Smooth muscle cell (in vitro differentiated cells): ENCODE measurements around the gene SPATA13. TPM values are rescaled to one million over a fixed set of nuclear protein-coding genes. Genes with fewer than 3 reads are reported as not detected.

Experiments used
- DNase-seq: peaks from one replicate; lab custom pipeline; 2025; ENCODE audit not compliant: unreplicated experiment; lab: John Stamatoyannopoulos, UW
- H2AFZ ChIP-seq: fragments of 200-600 bp; sonication (generic); 2 replicates; pipeline ENCODE4 v1.6.0; 2016; ENCODE audit warnings: antibody characterized with exemption, low read depth, mild to moderate bottlenecking
- H3F3A ChIP-seq: fragments of 200-600 bp; sonication (generic); 2 replicates; pipeline ENCODE4 v1.6.0; 2017; ENCODE audit warnings: antibody characterized with exemption, low read depth
- H3K27ac ChIP-seq: fragments of 200-600 bp; sonication (generic); 2 replicates; pipeline ENCODE4 v1.5.1; 2016; ENCODE audit warnings: low read depth, mild to moderate bottlenecking
- H3K27me3 ChIP-seq: fragments of 200-600 bp; sonication (generic); 2 replicates; pipeline ENCODE4 v1.6.1; 2016; ENCODE audit warnings: low read depth, mild to moderate bottlenecking
- H3K36me3 ChIP-seq: fragments of 200-600 bp; sonication (generic); 2 replicates; pipeline ENCODE4 v1.5.1; 2016; ENCODE audit warnings: low read depth
- H3K4me1 ChIP-seq: fragments of 200-600 bp; sonication (generic); 2 replicates; pipeline ENCODE4 v1.5.1; 2016; ENCODE audit warnings: low read depth
- H3K4me2 ChIP-seq: fragments of 200-600 bp; sonication (generic); 2 replicates; pipeline ENCODE4 v1.6.0; 2016; ENCODE audit warnings: mild to moderate bottlenecking
- H3K4me3 ChIP-seq: fragments of 200-600 bp; sonication (generic); 2 replicates; pipeline ENCODE4 v1.5.1; 2016; ENCODE audit warnings: mild to moderate bottlenecking
- H3K79me2 ChIP-seq: fragments of 200-600 bp; sonication (generic); 2 replicates; pipeline ENCODE4 v1.6.0; 2016; ENCODE audit warnings: low read depth, mild to moderate bottlenecking
- H3K9ac ChIP-seq: fragments of 200-600 bp; sonication (generic); 2 replicates; pipeline ENCODE4 v1.6.0; 2016; ENCODE audit warnings: low read depth
- H3K9me3 ChIP-seq: fragments of 200-600 bp; sonication (generic); replicated peaks from 2 replicates; pipeline ENCODE4 v1.5.1; 2016; ENCODE audit warnings: low read depth
- H4K20me1 ChIP-seq: fragments of 200-600 bp; sonication (generic); 2 replicates; pipeline ENCODE4 v1.6.0; 2016; ENCODE audit warnings: low read depth
- WGBS: methylation state at CpG from one replicate; pipeline ENCODE4 v1.1.7; 2016; ENCODE audit warnings: low lambda C conversion rate; 5-methylcytosine and 5-hydroxymethylcytosine counted together
- polyA plus RNA-seq: library from polyadenylated mRNA; unstranded; fragments of >200 nt; fragmentation: Nextera tagmentation; extraction: Ambion mirVana; gene quantifications from 2 replicates; pipeline ENCODE4 v1.2.1, GENCODE V29; 2016
- total RNA-seq: library from RNA; depleted of rRNA; stranded (reverse); fragments of >200 nt; gene quantifications from 2 replicates; pipeline ENCODE4 v1.2.3, GENCODE V29; 2014
- TF ChIP-seq, protein P1 (sequence below): fragments of 200-600 bp; sonication (generic); IDR thresholded peaks from 2 replicates; pipeline ENCODE4 v1.5.1; 2017; ENCODE audit warnings: borderline replicate concordance, mild to moderate bottlenecking, antibody characterized with exemption; ENCODE audit not compliant: insufficient read depth, poor library complexity, severe bottlenecking

The SPATA13 gene
- total and polyA plus RNA-seq, 2 experiments from 2014 or later: 7.1 to 16.6 TPM

DNA sequence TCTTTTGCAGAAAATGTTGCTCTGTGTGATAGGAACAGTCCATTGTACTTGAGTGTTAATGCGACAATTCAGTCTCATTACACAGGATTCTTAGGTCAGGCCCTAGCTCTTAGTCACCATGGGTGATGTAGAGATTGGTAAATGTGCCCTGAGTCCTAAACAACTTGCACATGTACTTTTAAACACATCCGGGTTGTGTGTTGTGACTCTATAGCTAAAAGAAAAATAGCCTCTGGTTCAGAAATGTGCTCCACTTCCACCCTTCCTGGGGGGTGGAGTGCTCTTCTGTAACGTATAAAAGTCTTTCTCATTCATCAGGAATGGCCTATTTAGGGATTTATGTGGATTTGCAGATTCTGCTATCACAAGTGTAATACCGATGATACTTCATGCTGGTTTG, 5.2 kb downstream of the SPATA13 start:
- no peak overlapping the region for H2AFZ ChIP-seq
- H3K36me3 ChIP-seq: no peaks in the 10 kb centered on the region
- no peaks in the 10 kb centered on the region for H3K9me3 ChIP-seq
- peaks cover 9% of the 10 kb centered on the region for H4K20me1 ChIP-seq
- H3K4me3 ChIP-seq: no peak overlapping the region
- no peaks in the 10 kb centered on the region for H3K79me2 ChIP-seq
- no peak overlapping the region for H3K27ac ChIP-seq
- DNase-seq: no peak
- H3K4me2 ChIP-seq: no peak overlapping the region
- no peaks in the 10 kb centered on the region for H3F3A ChIP-seq
- peaks cover 16% of the 10 kb centered on the region for H3K4me1 ChIP-seq
- H3K27me3 ChIP-seq: peaks cover 23% of the 10 kb centered on the region
- TF ChIP-seq, protein P1, sequence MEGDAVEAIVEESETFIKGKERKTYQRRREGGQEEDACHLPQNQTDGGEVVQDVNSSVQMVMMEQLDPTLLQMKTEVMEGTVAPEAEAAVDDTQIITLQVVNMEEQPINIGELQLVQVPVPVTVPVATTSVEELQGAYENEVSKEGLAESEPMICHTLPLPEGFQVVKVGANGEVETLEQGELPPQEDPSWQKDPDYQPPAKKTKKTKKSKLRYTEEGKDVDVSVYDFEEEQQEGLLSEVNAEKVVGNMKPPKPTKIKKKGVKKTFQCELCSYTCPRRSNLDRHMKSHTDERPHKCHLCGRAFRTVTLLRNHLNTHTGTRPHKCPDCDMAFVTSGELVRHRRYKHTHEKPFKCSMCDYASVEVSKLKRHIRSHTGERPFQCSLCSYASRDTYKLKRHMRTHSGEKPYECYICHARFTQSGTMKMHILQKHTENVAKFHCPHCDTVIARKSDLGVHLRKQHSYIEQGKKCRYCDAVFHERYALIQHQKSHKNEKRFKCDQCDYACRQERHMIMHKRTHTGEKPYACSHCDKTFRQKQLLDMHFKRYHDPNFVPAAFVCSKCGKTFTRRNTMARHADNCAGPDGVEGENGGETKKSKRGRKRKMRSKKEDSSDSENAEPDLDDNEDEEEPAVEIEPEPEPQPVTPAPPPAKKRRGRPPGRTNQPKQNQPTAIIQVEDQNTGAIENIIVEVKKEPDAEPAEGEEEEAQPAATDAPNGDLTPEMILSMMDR: no peak
- H3K9ac ChIP-seq: no peak overlapping the region
- 40% methylated on average over 4 of the region's 4 CpGs for WGBS

DNA sequence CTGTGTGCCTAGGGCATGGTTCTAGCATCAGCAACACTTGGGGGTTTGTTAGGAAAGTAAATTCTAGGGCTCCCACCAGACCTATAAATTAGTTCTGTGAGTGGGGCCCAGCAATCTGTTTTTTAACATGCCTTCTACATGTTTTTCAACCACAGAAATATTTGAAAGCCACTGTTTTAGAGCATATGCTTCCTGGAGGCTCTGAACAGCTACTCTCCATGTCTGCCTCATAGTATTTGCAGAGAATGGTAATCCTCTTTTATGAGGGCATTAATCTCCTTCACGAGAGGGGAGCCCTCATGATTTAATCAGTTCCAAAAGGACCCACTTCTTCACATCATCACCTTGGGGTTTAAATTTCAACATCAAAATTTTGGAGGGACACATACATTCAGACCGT, 6.0 kb downstream of the SPATA13 start:
- H3K4me1 ChIP-seq: peaks cover 15% of the 10 kb centered on the region
- H3K9ac ChIP-seq: no peak overlapping the region
- peaks cover 19% of the 10 kb centered on the region for H3K27me3 ChIP-seq
- no peaks in the 10 kb centered on the region for H3K36me3 ChIP-seq
- no peaks in the 10 kb centered on the region for H3K9me3 ChIP-seq
- TF ChIP-seq, protein P1: no peak
- no peak for DNase-seq
- H3K4me3 ChIP-seq: no peak overlapping the region
- peak overlapping the region; percentile 17 for H3K27ac ChIP-seq
- H3F3A ChIP-seq: no peaks in the 10 kb centered on the region
- H3K79me2 ChIP-seq: no peaks in the 10 kb centered on the region
- 43% methylated on average over 2 of the region's 2 CpGs for WGBS
- peaks cover 7% of the 10 kb centered on the region for H4K20me1 ChIP-seq
- no peak overlapping the region for H3K4me2 ChIP-seq
- no peak overlapping the region for H2AFZ ChIP-seq

DNA sequence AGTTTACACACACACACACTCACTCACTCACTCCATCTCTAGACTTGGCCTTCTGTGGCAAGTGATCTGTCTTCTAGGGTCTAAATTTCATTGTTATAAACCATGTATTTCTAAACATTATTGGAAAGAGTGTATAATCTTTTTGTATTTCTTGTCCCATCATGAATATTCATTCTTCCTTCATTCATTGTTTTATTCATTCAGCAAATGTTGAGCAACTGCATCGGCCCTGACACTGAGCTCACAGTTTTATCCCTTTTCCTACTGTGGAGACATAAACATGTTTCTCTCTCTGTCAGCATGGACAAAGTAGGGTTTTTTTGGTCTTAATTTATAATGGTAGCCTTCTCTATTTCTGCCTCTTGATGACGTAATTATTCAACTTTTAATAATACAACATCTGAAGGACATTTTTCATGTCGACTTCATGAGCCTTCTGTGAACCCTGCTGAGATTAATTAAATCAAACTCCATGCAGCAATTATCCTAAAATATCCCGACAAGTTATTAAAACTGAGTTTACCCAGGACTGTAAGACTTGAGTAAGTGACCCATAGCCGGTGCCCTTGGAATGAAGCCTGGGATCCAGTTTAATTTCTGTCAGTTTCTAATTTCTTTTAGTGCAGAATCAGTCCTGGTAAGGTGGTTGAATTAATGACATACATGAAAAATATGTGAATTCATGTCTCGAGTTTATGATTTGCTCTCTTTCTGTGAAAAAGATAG, 7.3 kb downstream of the SPATA13 start:
- no peaks in the 10 kb centered on the region for H3K9me3 ChIP-seq
- H2AFZ ChIP-seq: no peak overlapping the region
- H3K36me3 ChIP-seq: no peaks in the 10 kb centered on the region
- TF ChIP-seq, protein P1: no peak
- peaks cover 12% of the 10 kb centered on the region for H3K4me1 ChIP-seq
- no peaks in the 10 kb centered on the region for H3F3A ChIP-seq
- H3K27me3 ChIP-seq: peaks cover 7% of the 10 kb centered on the region
- WGBS: 90% methylated on average over 6 of the region's 6 CpGs
- DNase-seq: no peak
- H3K27ac ChIP-seq: no peak overlapping the region
- no peak overlapping the region for H3K4me2 ChIP-seq
- H3K79me2 ChIP-seq: no peaks in the 10 kb centered on the region
- no peaks in the 10 kb centered on the region for H4K20me1 ChIP-seq
- no peak overlapping the region for H3K9ac ChIP-seq
- no peak overlapping the region for H3K4me3 ChIP-seq

DNA sequence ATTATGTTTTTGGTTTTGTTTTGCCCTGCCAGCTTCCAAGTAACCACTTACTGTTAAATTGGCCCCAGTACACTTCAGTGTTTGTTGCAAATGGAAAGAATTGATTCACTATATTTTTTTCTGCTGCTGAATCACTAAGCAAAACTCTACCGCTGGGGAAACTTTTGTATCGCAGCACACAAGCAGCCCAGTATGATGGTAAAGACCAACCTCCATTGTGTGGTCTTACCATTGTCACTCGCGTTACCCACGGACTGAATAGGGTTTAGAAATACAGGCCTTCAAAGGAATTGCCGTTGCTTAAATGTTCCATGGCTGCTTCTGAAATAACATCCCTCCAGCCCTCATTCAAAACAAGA, 7.9 kb downstream of the SPATA13 start:
- no peaks in the 10 kb centered on the region for H3F3A ChIP-seq
- H2AFZ ChIP-seq: no peak overlapping the region
- 84% methylated on average over 6 of the region's 6 CpGs for WGBS
- H3K36me3 ChIP-seq: no peaks in the 10 kb centered on the region
- no peaks in the 10 kb centered on the region for H3K9me3 ChIP-seq
- H3K27ac ChIP-seq: no peak overlapping the region
- DNase-seq: no peak
- H3K27me3 ChIP-seq: peaks cover 4% of the 10 kb centered on the region
- TF ChIP-seq, protein P1: no peak
- peaks cover 12% of the 10 kb centered on the region for H3K4me1 ChIP-seq
- H3K4me3 ChIP-seq: no peak overlapping the region
- H3K79me2 ChIP-seq: no peaks in the 10 kb centered on the region
- no peaks in the 10 kb centered on the region for H4K20me1 ChIP-seq
- no peak overlapping the region for H3K4me2 ChIP-seq
- H3K9ac ChIP-seq: no peak overlapping the region
